HCT116 (cell line): ENCODE results near the gene ROR2. TPM values are rescaled to one million over a fixed set of nuclear protein-coding genes. Genes with fewer than 3 reads are reported as not detected.

Source experiments
- ATAC-seq: fragments of 200-7000 bp; cut with Tn5 transposase; 2 replicates; pipeline ENCODE4 v1.9.1; 2020; ENCODE audit warnings: mild to moderate bottlenecking, moderate library complexity
- BruUV-seq: library from RNA; stranded (reverse); fragments of 400-500 nt; replicated peaks from 2 replicates; lab custom pipeline; 2021; lab: Mats Ljungman, UMichigan
- CTCF ChIA-PET: fragments of 300-600 bp; sonication (Branson Sonifier 250); formaldehyde crosslinking; loops from one replicate; lab custom pipeline; 2021; ENCODE audit warnings: antibody characterized with exemption; lab: Charles Lee
- POLR2A ChIA-PET: fragments of 300-600, 350-600 bp; sonication (Branson Sonifier 250); formaldehyde crosslinking; loops from one replicate; lab custom pipeline; 2021; ENCODE audit warnings: antibody characterized with exemption; lab: Charles Lee
- RAD21 ChIA-PET, 2 experiments: fragments of 300-600 bp; sonication (Branson Sonifier 250); formaldehyde crosslinking; loops; one replicate each; lab custom pipeline; 2023; ENCODE audit warnings: low total read pairs in 2 of 2; ENCODE audit not compliant: uncharacterized antibody in 2 of 2, unreplicated experiment in 2 of 2, low non-redundant PET in 1 of 2; lab: Charles Lee
- DNase-seq: peaks from one replicate; pipeline ENCODE4 v3.0.0-alpha.2; 2010; ENCODE audit warnings: low read depth, low spot score
- H2AFZ ChIP-seq: fragments of 200-600 bp; shearing (Covaris generic), sonication (generic); 2 replicates; pipeline ENCODE4 v1.6.1; 2017; ENCODE audit warnings: low read depth, mixed run types, mixed read lengths, antibody characterized with exemption, low read length; ENCODE audit not compliant: poor library complexity, severe bottlenecking
- H3K27ac ChIP-seq: 2 replicates; pipeline ENCODE4 v1.5.1; 2012; ENCODE audit warnings: low read depth, low read length
- H3K27me3 ChIP-seq: fragments of 200-600 bp; sonication (generic); 2 replicates; pipeline ENCODE4 v1.6.1; 2016; ENCODE audit warnings: mixed run types, low read length, mixed read lengths; ENCODE audit not compliant: insufficient read depth
- H3K36me3 ChIP-seq, 2 experiments: fragments of 200-500 bp in 1 of 2; fragments of 200-600 bp in 1 of 2; sonication (Bioruptor generic) in 1 of 2; sonication (generic) in 1 of 2; 2 replicates each; pipeline versions ENCODE4 v1.5.1 to v1.6.1; 2014 to 2016; ENCODE audit warnings: low read length in 2 of 2, inconsistent platforms in 1 of 2, mixed read lengths in 1 of 2, mixed run types in 1 of 2; ENCODE audit not compliant: insufficient read depth in 2 of 2, control insufficient read depth in 1 of 2
- H3K4me1 ChIP-seq, 2 experiments: fragments of 200-600 bp in 1 of 2; sonication (generic) in 1 of 2; 2 replicates each; pipeline versions ENCODE4 v1.5.1 to v1.6.1; 2012 to 2017; ENCODE audit warnings: low read length in 2 of 2, inconsistent platforms in 1 of 2, mild to moderate bottlenecking in 1 of 2, mixed read lengths in 1 of 2, mixed run types in 1 of 2, moderate library complexity in 1 of 2; ENCODE audit not compliant: insufficient read depth in 2 of 2, control insufficient read depth in 1 of 2
- H3K4me2 ChIP-seq: fragments of 200-600 bp; sonication (generic); 2 replicates; pipeline ENCODE4 v1.6.1; 2017; ENCODE audit warnings: mixed run types, low read length, mixed read lengths
- H3K4me3 ChIP-seq, 2 experiments: fragments of 200-600 bp in 1 of 2; sonication (generic) in 1 of 2; replicated peaks in 1 of 2; 2 replicates each; pipeline ENCODE4 v1.5.1; 2011 to 2016; ENCODE audit warnings: low read length in 2 of 2, control low read depth in 1 of 2, low read depth in 1 of 2, mild to moderate bottlenecking in 1 of 2, mixed read lengths in 1 of 2, mixed run types in 1 of 2
- H3K79me2 ChIP-seq: fragments of 200-600 bp; sonication (generic); 2 replicates; pipeline ENCODE4 v1.6.1; 2017; ENCODE audit warnings: mild to moderate bottlenecking, mixed run types, low read length, moderate library complexity, mixed read lengths; ENCODE audit not compliant: insufficient read depth
- H3K9ac ChIP-seq: fragments of 200-600 bp; sonication (generic); 2 replicates; pipeline ENCODE4 v1.6.1; 2016; ENCODE audit warnings: low read length, mixed read lengths
- H3K9me2 ChIP-seq: fragments of 200-600 bp; sonication (generic), shearing (Covaris generic); 2 replicates; pipeline ENCODE4 v1.6.1; 2017; ENCODE audit warnings: mixed run types, mild to moderate bottlenecking, moderate library complexity; ENCODE audit not compliant: insufficient read depth
- H3K9me3 ChIP-seq, 2 experiments: fragments of 200-500 bp in 1 of 2; fragments of 200-600 bp in 1 of 2; sonication (Bioruptor generic) in 1 of 2; sonication (generic) in 1 of 2; 2 replicates each; pipeline ENCODE4 v1.6.1; 2014 to 2017; ENCODE audit warnings: low read length in 2 of 2, mixed read lengths in 2 of 2, inconsistent platforms in 1 of 2, low read depth in 1 of 2, mild to moderate bottlenecking in 1 of 2, mixed run types in 1 of 2, moderate library complexity in 1 of 2; ENCODE audit not compliant: control insufficient read depth in 1 of 2, insufficient read depth in 1 of 2
- H4K20me1 ChIP-seq: fragments of 200-600 bp; sonication (generic), shearing (Covaris generic); 2 replicates; pipeline ENCODE4 v1.6.1; 2017; ENCODE audit warnings: mixed run types, mild to moderate bottlenecking, moderate library complexity; ENCODE audit not compliant: insufficient read depth
- CBX3 ChIP-seq: IDR thresholded peaks from 2 replicates; pipeline ENCODE4 v1.6.1; 2012; ENCODE audit warnings: low read depth
- EZH2 ChIP-seq: fragments of 200-600 bp; sonication (generic); IDR thresholded peaks from 2 replicates; pipeline ENCODE4 v1.6.1; 2017; ENCODE audit warnings: antibody characterized with exemption, mixed run types
- EZH2phosphoT487 ChIP-seq: fragments of 200-600 bp; IDR thresholded peaks from 2 replicates; pipeline ENCODE4 v1.6.1; 2018; ENCODE audit warnings: antibody characterized with exemption, borderline replicate concordance
- FOSL1 ChIP-seq: IDR thresholded peaks from 2 replicates; pipeline ENCODE4 v1.6.1; 2012; ENCODE audit warnings: low read depth
- JUND ChIP-seq: IDR thresholded peaks from 2 replicates; pipeline ENCODE4 v1.6.1; 2012
- SP1 ChIP-seq: IDR thresholded peaks from 2 replicates; pipeline ENCODE4 v1.6.1; 2012; ENCODE audit warnings: low read depth
- TCF7L2 ChIP-seq: IDR thresholded peaks from 2 replicates; pipeline ENCODE4 v1.7.0; 2011; ENCODE audit warnings: borderline replicate concordance, inconsistent platforms; ENCODE audit not compliant: insufficient read depth, insufficient read length; ENCODE audit errors: extremely low read depth
- ZFX ChIP-seq: fragments of 450-650 bp; IDR thresholded peaks from 2 replicates; pipeline ENCODE4 v1.6.1; 2017
- ZNF274 ChIP-seq: fragments of 200-500 bp; sonication (Bioruptor generic); IDR thresholded peaks from 2 replicates; pipeline ENCODE4 v1.6.1; 2014; ENCODE audit warnings: mild to moderate bottlenecking, low read depth, low read length, inconsistent platforms
- intact Hi-C: fragments of 100-400 bp; cut with micrococcal nuclease; formaldehyde crosslinking; loops from 2 replicates; pipeline ENCODE4 v1.10.0; 2022
- total RNA-seq: library from RNA; stranded (reverse); gene quantifications from one replicate; pipeline ENCODE4 v1.2.1, GENCODE V29; 2021; ENCODE audit not compliant: unreplicated experiment
- TF ChIP-seq, protein P1 (sequence below): IDR thresholded peaks from 2 replicates; pipeline ENCODE4 v1.6.1; 2011; ENCODE audit warnings: mild to moderate bottlenecking, low read length, moderate library complexity; ENCODE audit not compliant: insufficient replicate concordance; ENCODE audit errors: extremely low read depth
- TF ChIP-seq, protein P2 (sequence below): IDR thresholded peaks from 2 replicates; pipeline ENCODE4 v1.6.1; 2012; ENCODE audit warnings: low read depth
- TF ChIP-seq, protein P3 (sequence below): IDR thresholded peaks from 2 replicates; pipeline ENCODE4 v1.6.1; 2012

Gene ROR2
- total RNA-seq, 1 experiment from 2014 or later: 15.7 TPM

DNA sequence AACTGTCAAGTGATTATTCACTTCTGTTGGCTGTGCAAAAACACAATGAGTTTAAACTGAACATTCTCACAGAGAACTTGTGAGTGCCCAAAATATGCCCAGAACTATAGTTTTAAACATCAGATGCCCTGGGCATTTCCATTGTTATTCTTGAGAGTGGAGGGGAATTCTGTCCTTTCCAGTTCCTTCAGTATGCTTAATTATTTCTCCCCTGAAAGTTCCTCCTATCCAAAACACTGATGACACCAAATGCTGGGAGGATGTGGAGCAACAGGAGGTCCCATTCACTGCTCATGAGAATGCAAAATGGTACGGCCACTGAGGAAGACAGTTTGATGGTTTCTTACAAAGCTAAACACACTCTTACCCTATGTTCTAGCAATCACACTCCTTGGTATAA lies 55.5 kb downstream of the ROR2 start:
- ChIA-PET RAD21 (no interaction called here), CTCF (interaction anchor here (0.5 kb wide), 1 partner anchor 1750 kb away, joined by 3 read pairs; no protein-coding TSS in a partner anchor), POLR2A (no interaction called here)
- H2AFZ ChIP-seq: no peak overlapping the region
- intact Hi-C loops: no loop called here
- no peak overlapping the region for H3K27ac ChIP-seq
- no peak overlapping the region for H3K9ac ChIP-seq
- no peaks in the 10 kb centered on the region for H3K9me3 ChIP-seq
- no peaks in the 10 kb centered on the region; a peak in 1 of 4 replicates for H3K4me1 ChIP-seq
- H3K79me2 ChIP-seq: peaks cover 9% of the 10 kb centered on the region; the same call in 1 of the 2 replicates
- no peaks in the 10 kb centered on the region for H4K20me1 ChIP-seq
- no TSS peak for BruUV-seq
- no peak overlapping the region for H3K4me2 ChIP-seq
- no peaks in the 10 kb centered on the region for H3K36me3 ChIP-seq
- TF ChIP-seq EZH2phosphoT487 (no peak), CBX3 (no peak), TCF7L2 (no peak), ZFX (no peak), EZH2 (no peak), FOSL1 (no peak), ZNF274 (no peak), SP1 (no peak), JUND (no peak)
- TF ChIP-seq, protein P1, sequence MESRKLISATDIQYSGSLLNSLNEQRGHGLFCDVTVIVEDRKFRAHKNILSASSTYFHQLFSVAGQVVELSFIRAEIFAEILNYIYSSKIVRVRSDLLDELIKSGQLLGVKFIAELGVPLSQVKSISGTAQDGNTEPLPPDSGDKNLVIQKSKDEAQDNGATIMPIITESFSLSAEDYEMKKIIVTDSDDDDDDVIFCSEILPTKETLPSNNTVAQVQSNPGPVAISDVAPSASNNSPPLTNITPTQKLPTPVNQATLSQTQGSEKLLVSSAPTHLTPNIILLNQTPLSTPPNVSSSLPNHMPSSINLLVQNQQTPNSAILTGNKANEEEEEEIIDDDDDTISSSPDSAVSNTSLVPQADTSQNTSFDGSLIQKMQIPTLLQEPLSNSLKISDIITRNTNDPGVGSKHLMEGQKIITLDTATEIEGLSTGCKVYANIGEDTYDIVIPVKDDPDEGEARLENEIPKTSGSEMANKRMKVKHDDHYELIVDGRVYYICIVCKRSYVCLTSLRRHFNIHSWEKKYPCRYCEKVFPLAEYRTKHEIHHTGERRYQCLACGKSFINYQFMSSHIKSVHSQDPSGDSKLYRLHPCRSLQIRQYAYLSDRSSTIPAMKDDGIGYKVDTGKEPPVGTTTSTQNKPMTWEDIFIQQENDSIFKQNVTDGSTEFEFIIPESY: no peak
- TF ChIP-seq, protein P2, sequence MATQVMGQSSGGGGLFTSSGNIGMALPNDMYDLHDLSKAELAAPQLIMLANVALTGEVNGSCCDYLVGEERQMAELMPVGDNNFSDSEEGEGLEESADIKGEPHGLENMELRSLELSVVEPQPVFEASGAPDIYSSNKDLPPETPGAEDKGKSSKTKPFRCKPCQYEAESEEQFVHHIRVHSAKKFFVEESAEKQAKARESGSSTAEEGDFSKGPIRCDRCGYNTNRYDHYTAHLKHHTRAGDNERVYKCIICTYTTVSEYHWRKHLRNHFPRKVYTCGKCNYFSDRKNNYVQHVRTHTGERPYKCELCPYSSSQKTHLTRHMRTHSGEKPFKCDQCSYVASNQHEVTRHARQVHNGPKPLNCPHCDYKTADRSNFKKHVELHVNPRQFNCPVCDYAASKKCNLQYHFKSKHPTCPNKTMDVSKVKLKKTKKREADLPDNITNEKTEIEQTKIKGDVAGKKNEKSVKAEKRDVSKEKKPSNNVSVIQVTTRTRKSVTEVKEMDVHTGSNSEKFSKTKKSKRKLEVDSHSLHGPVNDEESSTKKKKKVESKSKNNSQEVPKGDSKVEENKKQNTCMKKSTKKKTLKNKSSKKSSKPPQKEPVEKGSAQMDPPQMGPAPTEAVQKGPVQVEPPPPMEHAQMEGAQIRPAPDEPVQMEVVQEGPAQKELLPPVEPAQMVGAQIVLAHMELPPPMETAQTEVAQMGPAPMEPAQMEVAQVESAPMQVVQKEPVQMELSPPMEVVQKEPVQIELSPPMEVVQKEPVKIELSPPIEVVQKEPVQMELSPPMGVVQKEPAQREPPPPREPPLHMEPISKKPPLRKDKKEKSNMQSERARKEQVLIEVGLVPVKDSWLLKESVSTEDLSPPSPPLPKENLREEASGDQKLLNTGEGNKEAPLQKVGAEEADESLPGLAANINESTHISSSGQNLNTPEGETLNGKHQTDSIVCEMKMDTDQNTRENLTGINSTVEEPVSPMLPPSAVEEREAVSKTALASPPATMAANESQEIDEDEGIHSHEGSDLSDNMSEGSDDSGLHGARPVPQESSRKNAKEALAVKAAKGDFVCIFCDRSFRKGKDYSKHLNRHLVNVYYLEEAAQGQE: no peak
- TF ChIP-seq, protein P3, sequence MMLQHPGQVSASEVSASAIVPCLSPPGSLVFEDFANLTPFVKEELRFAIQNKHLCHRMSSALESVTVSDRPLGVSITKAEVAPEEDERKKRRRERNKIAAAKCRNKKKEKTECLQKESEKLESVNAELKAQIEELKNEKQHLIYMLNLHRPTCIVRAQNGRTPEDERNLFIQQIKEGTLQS: no peak
- no peak overlapping the region for H3K4me3 ChIP-seq
- H3K9me2 ChIP-seq: no peaks in the 10 kb centered on the region
- no peaks in the 10 kb centered on the region for H3K27me3 ChIP-seq
- DNase-seq (no peak), ATAC-seq (no peak)
